Astrocyte (in vitro differentiated cells and primary cell): Measurements from ENCODE around the gene DHX40. TPM values are rescaled to one million over a fixed set of nuclear protein-coding genes. Genes with fewer than 3 reads are reported as not detected.

ENCODE experiments used
- DNase-seq: peaks from one replicate; pipeline ENCODE4 v3.0.0-alpha.2; 2010; ENCODE audit warnings: low read depth
- FAIRE-seq: peaks from 2 replicates; lab custom pipeline; 2011; peaks lifted over from hg19 to GRCh38; lab: Jason Lieb, UNC
- H2AFZ ChIP-seq: 2 replicates; pipeline ENCODE4 v1.6.0; 2012; ENCODE audit warnings: low read depth, low read length, inconsistent platforms
- H3K27ac ChIP-seq: 2 replicates; pipeline ENCODE4 v1.5.1; 2011; ENCODE audit warnings: low read depth, low read length, inconsistent platforms
- H3K27me3 ChIP-seq: 2 replicates; pipeline ENCODE4 v1.6.0; 2011; ENCODE audit warnings: low read length, inconsistent platforms; ENCODE audit not compliant: insufficient read depth
- H3K36me3 ChIP-seq: 2 replicates; pipeline ENCODE4 v1.5.1; 2011; ENCODE audit warnings: low read length, inconsistent platforms; ENCODE audit not compliant: insufficient read depth
- H3K4me1 ChIP-seq: 2 replicates; pipeline ENCODE4 v1.5.1; 2011; ENCODE audit warnings: low read length, inconsistent platforms; ENCODE audit not compliant: insufficient read depth
- H3K4me2 ChIP-seq: 2 replicates; pipeline ENCODE4 v1.6.0; 2012; ENCODE audit warnings: low read length, inconsistent platforms
- H3K4me3 ChIP-seq: 2 replicates; pipeline ENCODE4 v1.5.1; 2011; ENCODE audit warnings: low read depth, mild to moderate bottlenecking, low read length, inconsistent platforms; ENCODE audit not compliant: insufficient read depth
- H3K79me2 ChIP-seq: 2 replicates; pipeline ENCODE4 v1.6.0; 2012; ENCODE audit warnings: mild to moderate bottlenecking, low read length, inconsistent platforms; ENCODE audit not compliant: insufficient read depth
- H3K9ac ChIP-seq: 2 replicates; pipeline ENCODE4 v1.6.0; 2012; ENCODE audit warnings: mild to moderate bottlenecking, low read length, inconsistent platforms
- H3K9me3 ChIP-seq: 2 replicates; pipeline ENCODE4 v1.5.1; 2012; ENCODE audit warnings: low read depth, mild to moderate bottlenecking, low read length, inconsistent platforms; ENCODE audit not compliant: insufficient read depth
- H4K20me1 ChIP-seq: 2 replicates; pipeline ENCODE4 v1.6.0; 2012; ENCODE audit warnings: low read length, inconsistent platforms; ENCODE audit not compliant: insufficient read depth
- H3K27ac Mint-ChIP-seq: one replicate; pipeline ENCODE4 v1.8.0; 2021; ENCODE audit warnings: mild to moderate bottlenecking, mixed read lengths; ENCODE audit not compliant: unreplicated experiment
- H3K27me3 Mint-ChIP-seq: one replicate; pipeline ENCODE4 v1.8.0; 2021; ENCODE audit warnings: low read depth, mixed read lengths; ENCODE audit not compliant: unreplicated experiment
- H3K36me3 Mint-ChIP-seq: one replicate; pipeline ENCODE4 v1.8.0; 2021; ENCODE audit warnings: low read depth, mixed read lengths; ENCODE audit not compliant: unreplicated experiment
- H3K4me1 Mint-ChIP-seq: one replicate; pipeline ENCODE4 v1.8.0; 2021; ENCODE audit warnings: low read depth, mixed read lengths; ENCODE audit not compliant: unreplicated experiment
- H3K4me3 Mint-ChIP-seq: one replicate; pipeline ENCODE4 v1.8.0; 2021; ENCODE audit warnings: mild to moderate bottlenecking, moderate library complexity, mixed read lengths; ENCODE audit not compliant: unreplicated experiment
- H3K9me3 Mint-ChIP-seq: one replicate; pipeline ENCODE4 v1.8.0; 2021; ENCODE audit warnings: mild to moderate bottlenecking, mixed read lengths; ENCODE audit not compliant: unreplicated experiment
- CTCF ChIP-seq: IDR thresholded peaks from 2 replicates; pipeline ENCODE4 v1.5.1; 2011; ENCODE audit warnings: low read depth, mild to moderate bottlenecking, inconsistent platforms, low read length, moderate library complexity; ENCODE audit not compliant: insufficient read depth
- EZH2 ChIP-seq: IDR thresholded peaks from 2 replicates; pipeline ENCODE4 v1.6.1; 2012; ENCODE audit warnings: mild to moderate bottlenecking, low read length, inconsistent platforms; ENCODE audit not compliant: insufficient read depth
- total RNA-seq: library from RNA; stranded (reverse); gene quantifications from 2 replicates; pipeline ENCODE4 v1.2.1, GENCODE V29; 2021

DHX40 gene
- total RNA-seq, 1 donor from 2014 or later: 31.0 TPM

GRCh38 chr17:59601130-59601529, 35.7 kb downstream of the DHX40 start:
- H3K27ac ChIP-seq: no peak overlapping the region
- no peaks in the 10 kb centered on the region for H3K9me3 ChIP-seq
- H3K4me1 Mint-ChIP-seq: no peaks in the 10 kb centered on the region
- H3K4me3 ChIP-seq: no peak overlapping the region
- H3K36me3 ChIP-seq: peaks cover 12% of the 10 kb centered on the region
- H3K27me3 ChIP-seq: no peaks in the 10 kb centered on the region
- no peaks in the 10 kb centered on the region for H3K9me3 Mint-ChIP-seq
- H3K4me3 Mint-ChIP-seq: no peak overlapping the region
- no peak overlapping the region for H3K27ac Mint-ChIP-seq
- H4K20me1 ChIP-seq: no peaks in the 10 kb centered on the region
- no peaks in the 10 kb centered on the region for H3K4me1 ChIP-seq
- H3K27me3 Mint-ChIP-seq: no peaks in the 10 kb centered on the region
- H2AFZ ChIP-seq: no peak overlapping the region
- no peaks in the 10 kb centered on the region for H3K79me2 ChIP-seq
- TF ChIP-seq CTCF (no peak), EZH2 (no peak)
- peaks cover 12% of the 10 kb centered on the region for H3K36me3 Mint-ChIP-seq
- H3K4me2 ChIP-seq: no peak overlapping the region
- DNase-seq: no peak
- FAIRE-seq: no peak
- H3K9ac ChIP-seq: no peak overlapping the region

- Mint-ChIP-seq H3K27ac (no peak overlapping the region), H3K9me3 (no peaks in the 10 kb centered on the region), H3K27me3 (no peaks in the 10 kb centered on the region), H3K36me3 (peaks cover 23% of the 10 kb centered on the region), H3K4me1 (no peaks in the 10 kb centered on the region), H3K4me3 (no peak overlapping the region)
- Histone ChIP-seq H3K9me3 (no peaks in the 10 kb centered on the region), H3K4me2 (no peak overlapping the region), H3K27ac (no peak overlapping the region), H3K27me3 (no peaks in the 10 kb centered on the region), H3K79me2 (no peaks in the 10 kb centered on the region), H3K4me3 (no peak overlapping the region), H2AFZ (no peak overlapping the region), H3K4me1 (no peaks in the 10 kb centered on the region), H3K9ac (no peak overlapping the region), H4K20me1 (no peaks in the 10 kb centered on the region), H3K36me3 (peaks cover 18% of the 10 kb centered on the region)
- FAIRE-seq (no peak), DNase-seq (no peak)
- TF ChIP-seq EZH2: no peak
- no peak for TF ChIP-seq CTCF
These were observed 41.7 kb downstream of the DHX40 start for GRCh38 chr17:59607061-59607460.

- H3K79me2 ChIP-seq: no peaks in the 10 kb centered on the region
- Mint-ChIP-seq H3K36me3 (peaks cover 19% of the 10 kb centered on the region), H3K27me3 (no peaks in the 10 kb centered on the region), H3K4me1 (no peaks in the 10 kb centered on the region), H3K27ac (no peak overlapping the region), H3K9me3 (no peaks in the 10 kb centered on the region), H3K4me3 (no peak overlapping the region)
- no peak overlapping the region for H3K27ac ChIP-seq
- no peak for TF ChIP-seq CTCF
- TF ChIP-seq EZH2: no peak
- FAIRE-seq (no peak), DNase-seq (no peak)
- no peak overlapping the region for H2AFZ ChIP-seq
- H3K4me2 ChIP-seq: no peak overlapping the region
- no peaks in the 10 kb centered on the region for H4K20me1 ChIP-seq
- H3K4me1 ChIP-seq: no peaks in the 10 kb centered on the region
- H3K9ac ChIP-seq: no peak overlapping the region
- H3K36me3 ChIP-seq: peaks cover 18% of the 10 kb centered on the region
- no peaks in the 10 kb centered on the region for H3K9me3 ChIP-seq
- no peak overlapping the region for H3K4me3 ChIP-seq
- no peaks in the 10 kb centered on the region for H3K27me3 ChIP-seq
These were observed 42.5 kb downstream of the DHX40 start for GRCh38 chr17:59607817-59608403.
